GM19239 (cell line): ENCODE results near the gene NNAT.
"Not testable (repeated sequence)": the region's sequence is repeated elsewhere in the genome, so short reads cannot be mapped to it uniquely, and the experiment has no call there.

Experiments
- DNase-seq: peaks from one replicate; pipeline ENCODE4 v3.0.0; 2011; ENCODE audit warnings: low spot score; ENCODE audit not compliant: insufficient read length
- FAIRE-seq: peaks from 2 replicates; lab custom pipeline; 2011; peaks lifted over from hg19 to GRCh38; lab: Jason Lieb, UNC

The NNAT gene, protein sequence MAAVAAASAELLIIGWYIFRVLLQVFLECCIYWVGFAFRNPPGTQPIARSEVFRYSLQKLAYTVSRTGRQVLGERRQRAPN

DNA sequence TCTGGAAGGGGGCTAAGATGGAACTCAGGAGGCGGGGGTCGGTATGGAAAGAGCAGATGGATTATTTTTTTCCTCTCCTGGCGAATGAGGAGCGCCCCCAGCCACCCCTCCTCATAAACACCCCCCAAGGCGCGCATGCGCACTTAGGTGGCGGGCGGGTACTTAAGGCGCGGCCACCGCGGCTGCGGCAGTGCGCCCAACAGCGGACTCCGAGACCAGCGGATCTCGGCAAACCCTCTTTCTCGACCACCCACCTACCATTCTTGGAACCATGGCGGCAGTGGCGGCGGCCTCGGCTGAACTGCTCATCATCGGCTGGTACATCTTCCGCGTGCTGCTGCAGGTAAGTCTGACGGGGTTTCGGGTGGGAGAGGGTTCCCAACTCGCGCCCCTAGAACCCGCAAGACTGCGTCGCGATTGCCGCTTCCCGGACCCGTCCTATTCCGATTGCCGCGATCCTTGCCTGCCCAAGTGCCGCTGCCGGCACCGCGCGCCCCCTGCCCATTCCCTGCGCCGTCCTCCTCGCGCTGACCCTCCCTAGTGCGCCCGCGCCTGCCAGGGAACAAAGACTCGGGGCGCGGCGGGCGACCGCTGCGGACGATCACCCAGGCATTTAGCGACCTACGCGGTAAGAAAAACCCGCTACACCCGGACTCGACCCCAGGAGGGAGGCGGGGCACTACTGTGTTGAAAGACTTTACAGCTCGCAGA lies at the start of gene NNAT:
NNAT (plus strand) TSS at position 190 of the 711 bp plus-strand sequence; CDS start at position 272, 82 bp downstream.
- DNase-seq (no peak), FAIRE-seq (no peak)

DNA sequence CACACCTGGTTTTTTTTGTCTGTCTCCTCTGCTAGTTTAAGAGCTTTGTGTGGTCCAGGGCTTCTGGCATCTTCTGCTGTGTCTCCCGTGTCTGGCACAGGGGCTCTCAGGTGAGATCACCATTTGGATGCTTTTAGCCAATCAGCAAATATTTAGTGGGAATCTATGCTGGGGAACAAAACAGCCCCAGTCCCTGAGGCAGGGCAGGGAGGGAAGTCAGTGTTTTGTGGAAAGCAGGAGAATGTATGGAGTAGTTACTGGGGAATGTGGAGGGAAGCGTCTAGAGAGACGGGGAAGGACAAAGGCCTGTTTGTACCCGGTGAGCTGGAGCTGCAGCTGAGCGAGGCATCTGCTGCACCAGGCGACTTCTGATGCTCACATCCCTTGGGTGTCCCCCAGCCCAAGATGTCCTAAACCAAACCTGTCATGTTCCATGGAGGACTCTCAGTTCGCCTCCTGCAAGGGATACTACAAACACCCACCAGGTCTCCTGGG lies 49.3 kb upstream of the NNAT start:
- no peak for FAIRE-seq

DNA sequence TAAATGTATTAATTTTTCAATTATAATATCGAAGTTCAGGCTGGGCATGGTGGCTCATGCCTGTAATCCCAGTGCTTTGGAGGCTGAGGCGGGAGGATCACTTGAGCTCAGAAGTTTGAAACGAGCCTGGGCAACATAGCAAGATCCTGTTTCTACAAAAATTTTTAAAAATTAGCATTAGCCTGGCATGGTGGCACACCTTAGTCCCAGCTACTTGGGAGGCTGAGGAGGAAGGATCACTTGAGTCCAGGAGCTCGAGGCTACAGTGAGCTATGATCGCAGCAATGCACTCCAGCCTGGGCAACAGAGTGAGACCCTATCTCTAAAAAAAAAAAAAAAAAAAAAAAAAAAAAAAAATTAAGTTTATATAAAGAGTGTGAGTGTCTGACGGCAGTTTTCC lies 48.6 kb upstream of the NNAT start:
- DNase-seq, FAIRE-seq: not testable (repeated sequence)

More for the DNA sequence above, 49.3 kb upstream of the NNAT start:
- no peak for DNase-seq

DNA sequence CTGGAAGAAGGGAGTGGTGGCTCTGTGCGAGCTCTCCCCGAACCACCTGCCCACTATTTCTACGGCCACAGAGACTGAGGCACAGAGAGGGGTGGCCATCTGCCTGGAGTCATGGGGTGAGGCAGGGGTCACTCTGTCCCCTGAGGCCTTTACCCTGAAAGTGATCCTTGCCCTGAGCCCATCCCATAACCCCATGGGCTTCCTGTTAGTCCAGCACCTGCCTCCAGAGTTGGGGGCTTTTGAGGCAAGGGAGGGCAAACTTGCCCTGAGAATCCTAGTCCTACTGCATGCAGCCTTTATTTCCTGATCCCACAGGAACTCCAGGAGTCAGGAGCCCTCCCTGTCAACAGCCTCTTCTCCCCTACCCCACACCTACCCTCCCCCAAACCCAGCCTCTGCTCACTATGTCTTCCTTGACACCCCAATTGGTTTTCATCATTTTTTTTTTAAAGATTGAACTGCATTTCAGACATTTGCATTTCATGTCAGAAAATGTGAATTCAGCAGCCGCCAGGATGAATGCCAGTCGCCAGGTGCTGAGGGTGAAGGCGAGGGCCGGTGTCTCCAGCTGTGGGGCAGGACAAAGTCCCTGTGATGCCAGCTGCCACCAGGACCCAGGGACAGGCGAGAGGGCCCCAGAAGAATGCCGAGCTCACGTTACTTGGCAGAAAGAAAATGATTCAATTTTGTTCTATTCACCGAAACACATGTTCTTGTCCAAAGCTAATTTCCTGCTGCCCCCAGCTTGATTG lies 47.6 kb upstream of the NNAT start:
- DNase-seq = no peak
- FAIRE-seq = no peak

DNA sequence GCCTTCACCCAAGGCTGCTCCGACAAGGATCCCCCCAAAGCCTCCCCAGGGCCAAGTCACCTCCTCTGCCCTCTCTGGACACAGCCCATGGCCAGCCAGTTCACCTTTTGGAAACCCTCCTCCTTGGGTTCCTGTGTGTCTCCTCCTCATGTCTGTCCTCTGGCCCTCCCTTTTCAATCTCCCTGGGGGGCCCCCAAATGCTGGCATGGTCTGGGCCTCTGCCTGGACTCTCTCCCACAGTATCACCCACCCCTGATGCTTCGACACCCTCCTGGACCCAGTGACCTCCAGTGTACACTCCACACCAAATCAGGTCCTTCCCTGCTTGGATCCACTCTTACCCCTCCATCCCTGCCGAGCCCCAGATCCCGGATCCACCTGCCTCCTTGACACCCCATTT lies 46.7 kb upstream of the NNAT start:
- FAIRE-seq (no peak), DNase-seq (no peak)

DNA sequence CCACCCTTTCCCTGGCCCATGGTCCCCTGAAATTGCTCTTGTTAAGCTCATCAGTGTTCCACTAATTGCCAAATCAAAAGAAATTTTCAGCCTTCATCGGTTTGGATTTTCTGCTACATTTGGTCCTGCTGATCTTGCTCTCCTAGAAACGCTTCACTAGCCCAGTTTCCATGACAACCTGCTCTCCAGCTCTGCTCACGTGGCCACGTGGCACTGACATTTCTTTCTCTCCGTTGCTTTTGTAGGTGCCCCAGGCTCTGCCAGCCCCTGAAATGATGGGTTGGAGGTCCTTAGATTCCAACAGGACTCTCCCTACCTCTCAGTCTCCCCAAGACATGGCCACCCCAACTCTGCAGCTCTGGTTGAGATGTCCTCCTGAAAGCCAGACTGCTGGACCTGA lies 45.8 kb upstream of the NNAT start:
- FAIRE-seq (no peak), DNase-seq (no peak)

DNA sequence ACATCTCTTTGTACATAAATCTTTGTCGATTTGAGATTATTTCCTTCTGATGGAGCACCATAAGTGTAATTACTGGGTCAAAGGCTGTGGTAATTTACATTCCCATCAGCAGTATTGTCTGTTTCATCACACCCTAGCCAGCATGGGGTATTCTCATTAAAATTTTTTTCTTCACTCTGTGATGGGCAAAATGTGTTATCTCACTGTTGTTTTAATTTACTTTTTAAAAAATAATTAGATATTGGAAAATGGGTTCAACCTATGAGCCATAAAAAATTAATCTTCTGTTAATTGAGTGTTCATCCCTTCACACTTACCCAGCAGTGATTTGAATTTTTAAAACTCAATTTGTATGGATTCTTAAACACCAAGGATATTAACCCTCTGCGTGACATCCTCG lies 44.0 kb upstream of the NNAT start:
- DNase-seq = no peak
- FAIRE-seq = no peak

DNA sequence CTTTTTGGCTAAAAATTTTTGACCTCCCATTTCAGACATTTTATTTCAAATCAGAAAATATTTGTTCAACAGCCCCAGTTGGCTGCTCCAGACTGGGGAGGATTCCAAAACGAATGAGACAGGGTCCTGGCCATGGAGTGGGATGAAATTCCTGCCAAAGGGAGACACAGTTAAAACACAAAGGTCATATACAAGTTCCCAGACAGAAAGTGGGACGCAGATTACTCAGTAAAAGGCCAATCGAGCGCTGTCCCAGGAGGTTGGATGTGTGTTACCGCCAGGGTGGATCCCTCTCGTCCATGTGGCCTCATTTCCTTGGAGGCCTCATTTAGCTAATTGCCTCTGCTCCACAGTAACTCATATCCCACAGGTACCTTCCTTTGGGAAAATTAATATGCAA lies 41.8 kb upstream of the NNAT start:
- FAIRE-seq (no peak), DNase-seq (no peak)

DNA sequence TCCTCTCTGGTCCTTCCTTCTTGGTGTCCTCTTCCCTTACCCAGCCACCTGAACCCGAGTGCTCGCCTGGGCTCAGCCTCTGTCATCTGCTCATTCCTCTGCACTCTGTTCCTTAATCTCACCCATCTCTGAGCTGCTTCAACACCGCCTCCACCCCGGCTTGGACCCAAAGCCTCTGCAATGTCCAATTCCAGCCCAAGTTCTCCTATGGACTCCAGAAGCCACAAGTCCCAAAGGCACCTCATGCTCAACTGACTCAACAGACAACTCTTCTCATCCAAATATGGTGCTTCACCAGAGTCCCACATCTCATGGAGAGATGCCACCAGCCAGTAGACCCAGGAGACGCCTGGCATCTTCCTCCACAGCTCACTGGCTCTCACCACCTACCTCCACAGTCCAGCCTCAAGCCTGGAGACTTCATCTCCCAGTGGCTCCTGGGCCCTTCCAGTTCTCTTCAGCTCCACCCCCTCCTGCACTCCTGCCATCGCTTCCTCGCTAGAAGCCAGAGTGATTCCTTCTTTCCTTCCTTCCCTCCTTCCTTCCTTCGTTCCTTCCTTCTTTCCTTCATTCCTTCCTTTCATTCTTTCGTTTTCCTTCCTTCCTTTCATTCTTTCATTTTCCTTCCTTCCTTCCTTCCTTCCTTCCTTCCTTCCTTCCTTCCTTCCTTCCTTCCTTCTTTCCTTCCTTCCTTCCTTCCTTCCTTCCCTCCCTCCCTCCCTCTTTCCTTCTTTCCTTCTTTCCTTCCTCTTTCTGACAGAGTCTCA lies 40.9 kb upstream of the NNAT start:
- DNase-seq = no peak
- FAIRE-seq = no peak

DNA sequence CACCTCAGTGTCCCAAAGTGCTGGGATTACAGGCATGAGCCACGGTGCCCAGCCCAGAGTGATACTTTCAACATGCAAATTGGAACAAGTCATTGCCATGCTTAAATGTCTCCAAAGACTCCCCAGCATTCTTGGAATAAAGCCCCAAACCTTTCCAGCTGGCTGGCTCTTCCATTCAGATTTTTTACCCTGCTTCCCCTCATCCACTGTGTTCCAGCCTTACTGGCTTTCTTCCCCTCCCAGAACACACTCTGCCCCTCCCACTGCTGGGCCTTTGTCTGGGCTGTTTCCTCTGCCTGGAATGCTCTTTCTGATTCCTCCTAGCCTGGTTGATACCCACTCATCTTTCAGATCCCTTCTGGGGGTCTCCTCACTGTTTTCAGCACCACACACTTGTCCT lies 40.1 kb upstream of the NNAT start:
- no peak for FAIRE-seq
- no peak for DNase-seq

DNA sequence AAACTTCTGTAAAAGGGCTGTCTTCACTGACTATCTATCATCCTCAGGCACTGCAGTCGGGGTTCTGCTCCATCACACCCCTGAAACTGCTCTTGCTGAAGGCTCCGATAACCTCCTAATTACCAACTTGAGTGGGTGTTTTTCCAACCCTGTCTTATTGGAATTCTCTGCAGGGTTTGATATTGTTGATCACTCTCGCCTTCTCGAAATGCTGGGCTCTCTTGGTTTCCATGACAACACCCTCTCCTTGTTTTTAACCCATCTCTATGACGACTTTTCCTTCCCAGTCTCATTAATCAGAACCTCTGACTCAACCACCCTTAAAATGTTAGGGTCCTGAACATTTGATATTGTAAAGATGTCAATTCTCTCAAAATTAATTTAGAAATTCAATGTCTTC lies 39.4 kb upstream of the NNAT start:
- FAIRE-seq = no peak

DNA sequence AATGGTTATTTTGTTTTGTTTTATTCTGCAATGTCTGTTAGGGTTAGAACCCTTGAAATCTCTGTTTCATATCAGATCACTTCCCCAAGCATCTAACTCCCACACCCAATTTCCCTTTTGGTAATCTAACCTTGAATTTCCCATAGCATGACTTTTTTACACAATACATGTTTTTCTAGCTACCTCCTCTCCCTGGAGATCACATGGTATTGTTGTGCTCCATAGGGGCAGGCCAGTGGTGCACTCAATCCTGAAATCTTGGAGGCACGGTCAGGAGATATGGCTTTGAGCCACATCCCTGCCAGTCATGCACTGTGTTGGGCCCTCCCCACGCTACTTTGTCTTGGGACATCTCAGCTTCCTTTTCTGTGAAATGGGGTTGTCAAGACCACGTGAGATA lies 36.7 kb upstream of the NNAT start:
- DNase-seq (no peak), FAIRE-seq (no peak)

More for the DNA sequence above, 39.4 kb upstream of the NNAT start:
- DNase-seq = no peak

DNA sequence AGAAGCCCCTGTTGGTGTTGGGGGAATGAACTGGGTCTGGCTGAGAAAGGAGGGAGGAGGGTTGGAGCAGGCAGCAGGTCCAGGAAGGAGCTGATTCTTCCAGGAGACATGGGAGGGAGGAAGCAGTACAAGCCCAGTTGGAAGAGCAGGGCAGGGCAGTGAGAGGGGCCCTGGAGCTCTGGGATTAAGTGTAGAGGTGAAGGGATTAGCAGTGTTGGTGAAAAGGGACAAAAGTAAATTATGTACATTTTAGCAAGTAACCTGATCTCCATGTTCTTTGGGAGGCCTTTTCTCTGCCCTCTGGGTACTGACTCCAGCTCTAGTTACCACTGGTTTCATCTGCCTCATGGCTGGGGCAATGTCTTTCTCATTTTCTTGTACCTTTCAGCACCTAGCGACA lies 34.8 kb upstream of the NNAT start:
- FAIRE-seq, DNase-seq: not testable (repeated sequence)

DNA sequence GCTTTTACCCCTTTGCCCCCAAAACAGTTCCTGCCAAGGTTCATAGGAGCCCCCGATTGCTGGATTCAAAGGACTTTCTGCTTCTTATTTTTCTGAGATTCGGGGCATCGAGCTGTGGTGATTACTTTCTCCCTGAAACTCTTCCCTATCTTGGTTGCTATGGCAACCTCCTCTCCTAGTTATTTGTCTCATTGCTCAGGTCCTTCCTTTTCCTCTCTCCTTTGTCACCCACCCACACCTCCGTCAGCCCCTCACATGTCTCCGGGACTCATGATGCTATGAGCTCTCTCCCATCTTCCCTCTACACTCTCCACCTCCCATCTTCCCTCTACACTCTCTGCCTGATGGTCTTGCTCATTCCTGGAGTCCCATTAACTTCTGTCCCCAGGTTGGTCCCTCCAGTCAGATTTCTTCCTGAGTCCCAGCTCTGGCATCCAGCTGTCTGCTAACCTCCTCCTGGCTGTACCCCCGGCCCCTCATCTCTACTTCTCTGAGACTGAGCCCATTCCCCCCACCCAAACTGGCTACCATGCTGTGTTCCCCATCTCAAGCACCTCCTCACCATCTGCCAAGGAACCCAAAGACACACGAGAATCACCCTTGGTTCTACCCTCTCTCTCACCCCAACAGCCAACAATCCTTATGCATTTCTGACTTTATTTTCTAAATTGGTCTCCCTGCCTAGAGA lies 30.2 kb upstream of the NNAT start:
- FAIRE-seq (no peak), DNase-seq (no peak)

DNA sequence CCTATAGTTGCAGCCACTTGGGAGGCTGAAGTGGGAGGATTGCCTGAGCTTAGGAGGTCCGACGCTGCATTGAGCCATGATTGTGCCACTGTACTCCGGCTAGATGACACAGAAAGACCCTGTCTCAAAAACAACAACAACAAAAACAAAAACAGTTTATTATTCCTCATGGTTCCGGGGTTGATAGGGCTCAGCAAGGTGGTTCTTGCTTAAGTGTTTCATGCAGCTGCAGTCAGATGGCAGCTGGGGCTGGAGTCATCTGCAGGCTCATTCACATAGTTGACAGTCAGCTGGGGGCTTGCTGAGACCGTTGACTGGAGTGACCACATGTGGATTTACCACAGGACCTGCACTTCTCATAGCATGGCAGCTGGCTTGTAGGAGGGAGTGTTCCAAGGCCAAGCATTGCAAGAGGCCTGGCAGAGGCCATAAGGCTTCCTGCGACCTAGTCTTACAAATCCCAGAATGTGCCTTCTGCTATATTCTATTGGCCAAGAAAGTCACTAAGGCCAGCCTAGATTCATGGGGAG lies 28.9 kb upstream of the NNAT start:
- DNase-seq (no peak), FAIRE-seq (no peak)

DNA sequence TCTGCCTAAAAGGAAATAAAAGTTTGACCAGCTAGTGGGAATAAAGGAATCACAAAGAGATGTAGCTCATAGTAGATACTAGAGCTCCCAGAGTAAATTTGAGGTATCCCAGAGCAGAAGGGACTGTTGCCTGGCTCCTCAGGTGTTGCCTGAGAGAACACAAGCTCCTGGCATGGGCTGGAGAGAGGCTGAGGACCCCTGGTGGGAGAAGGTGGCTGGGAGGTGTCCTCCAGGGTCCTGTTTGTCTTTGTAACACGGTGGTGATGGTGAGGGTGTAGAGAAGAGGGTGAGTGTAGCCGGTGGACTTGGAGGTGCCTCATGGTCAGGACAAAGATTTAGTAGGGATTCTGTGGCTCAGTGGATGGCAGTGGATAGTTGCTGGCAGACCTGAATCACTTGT lies 28.1 kb upstream of the NNAT start:
- DNase-seq = no peak
- FAIRE-seq = no peak

DNA sequence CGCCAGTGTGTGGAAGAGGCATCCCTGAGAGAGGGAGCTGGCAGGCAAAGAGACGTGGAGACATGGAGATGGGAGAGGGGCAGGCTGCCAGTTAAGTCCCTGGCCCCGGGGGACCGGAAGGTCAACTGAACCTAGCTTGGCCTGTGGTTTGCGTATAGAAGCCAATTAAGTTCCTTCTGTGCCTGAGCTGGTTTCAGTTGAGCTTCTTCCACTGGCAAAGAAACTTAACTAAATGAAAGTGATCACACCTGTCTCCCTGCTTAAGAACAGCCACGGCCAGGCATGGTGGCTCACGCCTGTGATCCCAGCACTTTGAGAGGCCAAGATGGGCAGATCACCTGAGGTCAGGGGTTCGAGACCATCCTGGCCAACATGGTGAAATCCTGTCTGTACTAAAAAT lies 26.7 kb upstream of the NNAT start:
- no peak for DNase-seq
- no peak for FAIRE-seq

DNA sequence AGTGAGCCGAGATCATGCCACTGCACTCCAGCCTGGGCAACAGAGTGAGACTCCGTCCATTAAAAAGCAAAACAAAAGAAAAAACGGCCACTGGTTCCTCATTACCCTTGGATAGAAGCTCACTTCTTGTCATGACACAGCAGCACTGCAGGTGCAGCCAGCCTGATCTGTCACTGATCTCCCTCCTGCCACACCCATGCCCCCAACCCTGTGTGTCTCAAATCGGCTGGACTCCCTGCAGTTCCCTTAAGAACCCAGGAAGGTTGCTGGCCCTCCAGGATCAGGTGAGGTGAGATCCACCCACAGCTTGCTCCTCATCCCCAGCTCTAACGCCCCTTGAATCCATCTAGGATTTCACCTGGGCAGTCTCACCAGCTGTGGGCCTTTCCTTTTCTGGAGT lies 26.3 kb upstream of the NNAT start:
- no peak for DNase-seq
- FAIRE-seq = no peak

DNA sequence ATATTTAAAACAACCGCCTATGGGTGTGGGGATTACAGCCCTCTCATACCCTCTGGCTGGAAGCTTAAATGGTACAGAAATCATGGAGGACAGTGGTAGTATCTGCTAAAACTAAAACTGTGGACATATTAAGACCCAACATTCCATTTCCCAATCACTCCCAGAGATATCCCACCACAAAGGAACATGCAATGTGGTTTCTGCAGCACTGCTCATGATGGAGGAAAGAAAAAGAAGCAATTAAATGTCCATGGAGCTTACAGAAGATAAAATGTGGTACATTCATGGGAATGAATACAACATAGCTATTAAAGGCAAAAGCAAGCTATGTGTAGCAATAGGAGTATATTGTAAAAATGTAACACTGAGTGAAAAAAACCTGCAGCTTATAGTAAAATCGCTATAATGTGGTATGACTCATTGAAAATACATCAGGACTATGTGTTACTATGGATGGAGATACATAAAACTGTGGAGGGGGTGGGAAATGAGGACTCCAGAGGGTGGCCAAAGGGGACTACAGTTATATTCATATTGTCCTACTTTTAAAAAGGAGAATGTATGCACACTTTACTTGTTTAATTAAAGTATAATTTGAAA lies 22.9 kb upstream of the NNAT start:
- DNase-seq = no peak
- FAIRE-seq = no peak

DNA sequence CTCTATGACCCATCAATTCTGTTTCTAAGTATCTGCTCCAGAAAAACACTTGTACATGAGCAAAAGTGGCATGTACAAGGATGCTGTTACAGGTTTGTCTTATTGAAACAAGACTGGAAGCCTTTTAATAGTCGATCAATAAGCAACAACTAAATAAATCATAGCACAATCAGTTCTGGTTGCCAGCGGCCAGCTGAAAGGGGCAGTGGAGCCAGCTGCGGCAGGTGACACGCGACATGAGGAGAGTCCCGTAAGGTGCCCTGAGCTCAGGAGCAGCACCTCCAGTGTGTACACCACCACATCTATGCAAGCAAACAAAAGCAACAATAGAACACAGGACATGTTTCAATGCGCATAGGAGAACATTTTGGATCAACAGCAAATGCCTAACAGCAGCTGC lies 20.7 kb upstream of the NNAT start:
- DNase-seq (no peak), FAIRE-seq (no peak)
